Measurements from ENCODE around the gene TLR9.

Gene TLR9

GRCh38 chr3:52176951-52177700 lies 48.3 kb downstream of the TLR9 start:
- in situ Hi-C loops (cut with MboI; ENCODE audit: low sequenced_read_pairs) = no loop called here

DNA sequence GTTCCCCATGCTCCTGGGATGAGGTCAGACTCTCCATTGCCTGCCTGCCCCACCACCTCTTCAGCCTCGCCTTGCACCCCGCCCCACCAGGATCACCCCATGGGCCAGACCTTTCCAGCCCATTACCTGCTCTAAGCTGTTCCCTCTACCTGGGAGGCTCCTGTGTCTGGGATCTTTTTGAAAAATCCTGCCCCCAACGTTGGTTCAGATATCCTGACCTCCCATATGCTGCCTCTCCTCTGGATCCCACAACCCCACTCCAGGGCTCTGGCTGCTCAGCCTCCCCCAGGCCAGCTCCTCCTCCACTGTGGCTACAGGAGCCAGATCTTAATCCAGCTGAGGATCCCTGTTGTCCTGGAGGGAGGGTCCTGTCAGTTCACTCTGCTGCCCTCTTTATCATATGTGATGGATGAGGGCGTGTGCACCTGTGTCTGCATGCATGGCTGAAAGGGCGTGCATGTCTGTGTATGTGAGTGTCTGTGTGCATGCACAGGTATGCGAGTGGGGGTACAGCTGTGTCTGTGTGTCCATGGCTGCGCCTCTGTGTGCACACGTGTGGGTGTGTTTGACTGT lies 49.2 kb downstream of the TLR9 start:
- in situ Hi-C loops (cut with MboI; ENCODE audit: low sequenced_read_pairs) = no loop called here

GRCh38 chr3:52175416-52176179 lies 49.8 kb downstream of the TLR9 start:
- in situ Hi-C loops (cut with MboI; ENCODE audit: low sequenced_read_pairs) = no loop called here

- in situ Hi-C loops (cut with MboI; ENCODE audit: low sequenced_read_pairs) = no loop called here
Measured at GRCh38 chr3:52174896-52175295, 50.5 kb downstream of the TLR9 start.

DNA sequence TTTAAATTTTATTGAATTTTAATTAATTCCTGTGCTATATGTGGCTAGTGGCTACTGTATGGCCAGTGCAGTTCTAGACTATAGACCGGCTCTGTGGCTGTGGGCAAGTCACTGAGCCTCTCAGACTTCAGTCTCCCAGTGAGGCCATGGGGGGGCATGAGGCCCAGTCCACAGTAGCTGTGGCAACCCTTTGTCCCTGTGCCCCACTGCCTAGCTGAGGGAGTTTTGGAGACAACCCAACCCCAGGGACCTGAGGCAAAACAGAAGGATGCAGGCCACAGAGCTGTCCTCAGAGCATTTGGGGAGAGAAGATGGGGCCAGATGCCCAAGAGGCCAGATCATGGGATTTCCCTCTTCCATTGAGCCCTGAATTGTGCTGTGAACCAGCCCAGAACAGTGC lies 52.3 kb downstream of the TLR9 start:
- in situ Hi-C loops (cut with MboI; ENCODE audit: low sequenced_read_pairs) = no loop called here

- in situ Hi-C loops (cut with MboI; ENCODE audit: low sequenced_read_pairs) = no loop called here
Measured at GRCh38 chr3:52172262-52172757, 53.1 kb downstream of the TLR9 start.

GRCh38 chr3:52171514-52172261 lies 53.8 kb downstream of the TLR9 start:
- in situ Hi-C loops (cut with MboI; ENCODE audit: low sequenced_read_pairs) = no loop called here
